GM12801 (cell line): Measurements from ENCODE around the gene PLA2G4F.

Source experiments
- TF ChIP-seq, protein P1 (sequence below): IDR thresholded peaks from one replicate; pipeline ENCODE4 v1.5.1; 2011; ENCODE audit warnings: control low read depth; ENCODE audit not compliant: insufficient read length; ENCODE audit errors: extremely low read depth

Gene PLA2G4F

GRCh38 chr15:42165106-42165505 lies 8.7 kb upstream of the PLA2G4F start:
- TF ChIP-seq, protein P1, sequence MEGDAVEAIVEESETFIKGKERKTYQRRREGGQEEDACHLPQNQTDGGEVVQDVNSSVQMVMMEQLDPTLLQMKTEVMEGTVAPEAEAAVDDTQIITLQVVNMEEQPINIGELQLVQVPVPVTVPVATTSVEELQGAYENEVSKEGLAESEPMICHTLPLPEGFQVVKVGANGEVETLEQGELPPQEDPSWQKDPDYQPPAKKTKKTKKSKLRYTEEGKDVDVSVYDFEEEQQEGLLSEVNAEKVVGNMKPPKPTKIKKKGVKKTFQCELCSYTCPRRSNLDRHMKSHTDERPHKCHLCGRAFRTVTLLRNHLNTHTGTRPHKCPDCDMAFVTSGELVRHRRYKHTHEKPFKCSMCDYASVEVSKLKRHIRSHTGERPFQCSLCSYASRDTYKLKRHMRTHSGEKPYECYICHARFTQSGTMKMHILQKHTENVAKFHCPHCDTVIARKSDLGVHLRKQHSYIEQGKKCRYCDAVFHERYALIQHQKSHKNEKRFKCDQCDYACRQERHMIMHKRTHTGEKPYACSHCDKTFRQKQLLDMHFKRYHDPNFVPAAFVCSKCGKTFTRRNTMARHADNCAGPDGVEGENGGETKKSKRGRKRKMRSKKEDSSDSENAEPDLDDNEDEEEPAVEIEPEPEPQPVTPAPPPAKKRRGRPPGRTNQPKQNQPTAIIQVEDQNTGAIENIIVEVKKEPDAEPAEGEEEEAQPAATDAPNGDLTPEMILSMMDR, result no peak

- TF ChIP-seq, protein P1, result no peak
These were observed 7.6 kb upstream of the PLA2G4F start for GRCh38 chr15:42163947-42164550.

GRCh38 chr15:42163291-42163690 lies 6.9 kb upstream of the PLA2G4F start:
- TF ChIP-seq, protein P1, result no peak

- TF ChIP-seq, protein P1, result no peak
These were observed 3.7 kb upstream of the PLA2G4F start for GRCh38 chr15:42160136-42160535.

DNA sequence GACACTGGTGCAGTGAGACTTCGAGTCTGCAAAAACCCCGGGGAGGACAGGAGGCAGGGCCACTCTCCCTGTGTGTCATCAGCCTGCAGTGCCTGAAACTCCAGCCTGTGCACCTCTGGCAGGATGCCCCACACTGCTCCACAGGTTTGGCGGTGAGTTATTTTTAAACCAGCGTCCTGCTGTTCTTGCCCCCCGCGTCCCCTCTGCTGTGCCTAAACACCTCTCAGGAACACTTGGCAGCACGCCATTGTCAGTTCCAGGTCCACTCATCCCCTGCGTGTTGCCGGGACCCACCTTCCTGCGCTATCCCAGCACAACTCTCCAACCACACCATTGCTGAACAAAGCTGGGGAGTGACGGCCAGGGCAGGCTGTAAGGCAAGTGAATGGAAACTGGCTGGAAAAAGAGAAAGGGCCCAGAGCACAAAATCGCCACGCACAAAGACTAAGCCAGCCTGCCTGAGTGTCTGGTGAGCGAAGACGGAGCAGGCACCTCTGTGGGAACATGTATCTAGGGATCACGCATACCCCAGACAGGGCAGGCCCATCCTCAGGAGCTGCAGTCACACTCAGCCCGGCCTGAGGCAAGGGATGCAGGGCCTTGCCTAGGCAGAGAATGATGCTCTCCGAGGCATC lies 3.1 kb upstream of the PLA2G4F start:
- TF ChIP-seq, protein P1, result no peak

- TF ChIP-seq, protein P1, result no peak
These were observed 2.5 kb upstream of the PLA2G4F start for GRCh38 chr15:42158941-42159340.

GRCh38 chr15:42157981-42158765 lies 1.7 kb upstream of the PLA2G4F start:
- TF ChIP-seq, protein P1, result no peak
